ENCODE measurements around the gene AK6.

Gene AK6

GRCh38 chr5:69369340-69370121 lies at the start of gene AK6, which contains the start of the genes RAD17 and TAF9:
Gene AK6, minus strand, starts transcription at chr5:69369520. Its CDS starts 30 bp downstream, at chr5:69369490.
Gene RAD17, plus strand, starts transcription at chr5:69369818. Its CDS starts 2,391 bp downstream, at chr5:69372209.
Gene TAF9, minus strand, starts transcription at chr5:69369520. Its CDS starts 3,783 bp downstream, at chr5:69365737.
- peak; percentile 94 for DNase-seq

GRCh38 chr5:69418554-69418953 lies 49.2 kb upstream of the AK6 start:
- DNase-seq: no peak

GRCh38 chr5:69416699-69417098 lies 47.4 kb upstream of the AK6 start:
- no peak for DNase-seq

- DNase-seq: no peak
Observed at GRCh38 chr5:69416180-69416579, 46.9 kb upstream of the AK6 start.

GRCh38 chr5:69415584-69415958 lies 46.3 kb upstream of the AK6 start:
- no peak for DNase-seq

GRCh38 chr5:69414885-69415583 lies 45.7 kb upstream of the AK6 start, which contains the start of gene MARVELD2:
Gene MARVELD2, plus strand, starts transcription at chr5:69415116. Its CDS starts 4,270 bp downstream, at chr5:69419386.
- peak; percentile 58 for DNase-seq

- no peak for DNase-seq
Observed at GRCh38 chr5:69404659-69405330, 35.5 kb upstream of the AK6 start.

GRCh38 chr5:69378376-69378775 lies 9.1 kb upstream of the AK6 start:
- DNase-seq: no peak

- DNase-seq: no peak
Observed at GRCh38 chr5:69374911-69375446, 5.7 kb upstream of the AK6 start.

- DNase-seq: no peak
Observed at GRCh38 chr5:69372394-69372793, 3.1 kb upstream of the AK6 start.

- peak; percentile 16 for DNase-seq
Observed at GRCh38 chr5:69370335-69370734, 1.0 kb upstream of the AK6 start.

GRCh38 chr5:69368458-69369339 lies 621 bp downstream of the AK6 start:
- peak; percentile 37 for DNase-seq

GRCh38 chr5:69367697-69368279 lies 1.5 kb downstream of the AK6 start:
- DNase-seq: no peak

GRCh38 chr5:69364850-69365249 lies 4.5 kb downstream of the AK6 start:
- DNase-seq: no peak

GRCh38 chr5:69364414-69364813 lies 4.9 kb downstream of the AK6 start:
- no peak for DNase-seq

GRCh38 chr5:69360442-69360841 lies 8.9 kb downstream of the AK6 start:
- no peak for DNase-seq

- DNase-seq: no peak
Observed at GRCh38 chr5:69359699-69360098, 9.6 kb downstream of the AK6 start.

GRCh38 chr5:69350664-69351063 lies 18.7 kb downstream of the AK6 start:
- no peak for DNase-seq

- DNase-seq: no peak
Observed at GRCh38 chr5:69343083-69343482, 26.2 kb downstream of the AK6 start.

GRCh38 chr5:69341520-69342161 lies 27.7 kb downstream of the AK6 start:
- DNase-seq: no peak

- DNase-seq: no peak
Observed at GRCh38 chr5:69335341-69335935, 33.9 kb downstream of the AK6 start.
